Islet of Langerhans (tissue), 1 donor: ENCODE data around the gene ARMC7.

Experiments used
- FAIRE-seq: peaks from one replicate; lab custom pipeline; 2011; peaks lifted over from hg19 to GRCh38; lab: Jason Lieb, UNC

The ARMC7 gene

GRCh38 chr17:75078284-75079022 lies 31.3 kb upstream of the ARMC7 start:
- FAIRE-seq, result no peak

GRCh38 chr17:75079023-75079373 lies 30.8 kb upstream of the ARMC7 start:
- no peak for FAIRE-seq

- FAIRE-seq, result no peak
Measured at GRCh38 chr17:75081611-75082540, 27.9 kb upstream of the ARMC7 start.

- FAIRE-seq, result no peak
Measured at GRCh38 chr17:75082683-75083082, 27.1 kb upstream of the ARMC7 start.

GRCh38 chr17:75084039-75084660 lies 25.6 kb upstream of the ARMC7 start:
- FAIRE-seq, result no peak

- FAIRE-seq, result no peak
Measured at GRCh38 chr17:75086496-75087181, 23.1 kb upstream of the ARMC7 start.

GRCh38 chr17:75087182-75087557 lies 22.6 kb upstream of the ARMC7 start:
- no peak for FAIRE-seq

GRCh38 chr17:75087558-75088453 lies 22.0 kb upstream of the ARMC7 start, which contains the start of gene SLC16A5:
TSS of gene SLC16A5 (plus strand) at chr17:75087954. CDS start at chr17:75093637, 5,683 bp downstream.
- no peak for FAIRE-seq

GRCh38 chr17:75088465-75089417 lies 21.0 kb upstream of the ARMC7 start:
- FAIRE-seq, result no peak

- no peak for FAIRE-seq
Measured at GRCh38 chr17:75090871-75091854, 18.6 kb upstream of the ARMC7 start.

GRCh38 chr17:75091855-75092327 lies 17.9 kb upstream of the ARMC7 start:
- no peak for FAIRE-seq

GRCh38 chr17:75093548-75094158 lies 16.1 kb upstream of the ARMC7 start:
- no peak for FAIRE-seq

GRCh38 chr17:75094871-75095399 lies 14.8 kb upstream of the ARMC7 start:
- FAIRE-seq, result no peak

GRCh38 chr17:75096082-75096625 lies 13.6 kb upstream of the ARMC7 start:
- FAIRE-seq, result no peak

- FAIRE-seq, result no peak
Measured at GRCh38 chr17:75097865-75098264, 11.9 kb upstream of the ARMC7 start.

- FAIRE-seq, result no peak
Measured at GRCh38 chr17:75098861-75099260, 10.9 kb upstream of the ARMC7 start.

GRCh38 chr17:75099881-75100595 lies 9.7 kb upstream of the ARMC7 start:
- no peak for FAIRE-seq
